ENCODE measurements around the gene SEZ6L. TPM values are rescaled to one million over a fixed set of nuclear protein-coding genes. Genes with fewer than 3 reads are reported as not detected.

SEZ6L gene
- total RNA-seq, 4 donors from 2014 or later = 0.19 to 0.52 (median 0.22) TPM; not detected in 1

GRCh38 chr22:26143806-26144325 is 25.4 kb upstream of the SEZ6L start:
- 85 to 87% methylated on average over 3 of the region's 3 CpGs for WGBS, 2 donors
- no peak overlapping the region for H3K4me3 ChIP-seq (ENCODE audit: low read depth, poor library complexity, severe bottlenecking)
- DNase-seq (ENCODE audit: low spot score in 2 of 2) = no peak
- intact Hi-C loops (cut with DNase I; ENCODE audit: low total_unique reads) = no loop called here
- TF ChIP-seq POLR2A (IDR thresholded peaks at IDR 0.05) (no peak), CTCF (IDR thresholded peaks at IDR 0.05) (no peak)

- no peak overlapping the region for H3K4me3 ChIP-seq (ENCODE audit: low read depth, poor library complexity, severe bottlenecking)
- intact Hi-C loops (cut with DNase I; ENCODE audit: low total_unique reads) = no loop called here
- TF ChIP-seq POLR2A (IDR thresholded peaks at IDR 0.05) = no peak
- no peak for TF ChIP-seq CTCF (IDR thresholded peaks at IDR 0.05)
Measured at GRCh38 chr22:26159886-26160285, 9.4 kb upstream of the SEZ6L start.

GRCh38 chr22:26161746-26162145 is 7.5 kb upstream of the SEZ6L start:
- intact Hi-C loops (cut with DNase I; ENCODE audit: low total_unique reads) = no loop called here
- DNase-seq (ENCODE audit: low spot score in 2 of 2) = no peak
- WGBS, 2 donors = 49 to 53% methylated on average over 7 of the region's 7 CpGs
- TF ChIP-seq CTCF (IDR thresholded peaks at IDR 0.05) = no peak
- no peak for TF ChIP-seq POLR2A (IDR thresholded peaks at IDR 0.05)
- no peak overlapping the region for H3K4me3 ChIP-seq (ENCODE audit: low read depth, poor library complexity, severe bottlenecking)

More at GRCh38 chr22:26159886-26160285, 9.4 kb upstream of the SEZ6L start:
- DNase-seq (ENCODE audit: low spot score in 2 of 2) = no peak

GRCh38 chr22:26162926-26163325 is 6.3 kb upstream of the SEZ6L start:
- WGBS, 2 donors = 56 to 66% methylated on average over 4 of the region's 4 CpGs
- no peak for DNase-seq (ENCODE audit: low spot score in 2 of 2)
- no peak overlapping the region for H3K4me3 ChIP-seq (ENCODE audit: low read depth, poor library complexity, severe bottlenecking)
- TF ChIP-seq POLR2A (IDR thresholded peaks at IDR 0.05) (no peak), CTCF (IDR thresholded peaks at IDR 0.05) (no peak)
- intact Hi-C loops (cut with DNase I; ENCODE audit: low total_unique reads) = no loop called here

GRCh38 chr22:26164174-26164573 is 5.1 kb upstream of the SEZ6L start:
- no peak overlapping the region for H3K4me3 ChIP-seq (ENCODE audit: low read depth, poor library complexity, severe bottlenecking)
- no peak for DNase-seq (ENCODE audit: low spot score in 2 of 2)
- intact Hi-C loops (cut with DNase I; ENCODE audit: low total_unique reads) = no loop called here
- TF ChIP-seq CTCF (IDR thresholded peaks at IDR 0.05) = no peak
- TF ChIP-seq POLR2A (IDR thresholded peaks at IDR 0.05) = no peak
- WGBS, 2 donors = 78 to 83% methylated on average over 8 of the region's 8 CpGs

- 50 to 57% methylated on average over 9 of the region's 9 CpGs for WGBS, 2 donors
- no peak overlapping the region for H3K4me3 ChIP-seq (ENCODE audit: low read depth, poor library complexity, severe bottlenecking)
- DNase-seq (ENCODE audit: low spot score in 2 of 2) = no peak
- intact Hi-C loops (cut with DNase I; ENCODE audit: low total_unique reads) = no loop called here
- no peak for TF ChIP-seq POLR2A (IDR thresholded peaks at IDR 0.05)
- TF ChIP-seq CTCF (IDR thresholded peaks at IDR 0.05) = no peak
Measured at GRCh38 chr22:26168330-26168851, 871 bp upstream of the SEZ6L start.

All from lower leg skin (tissue), 4 donors.